ENCODE results near the gene UBE2H.

- TF ChIP-seq EP300 (IDR thresholded peaks at IDR 0.05; ENCODE audit: low read depth) (no peak), CTCF (IDR thresholded peaks at IDR 0.05) (no peak)
Measured at GRCh38 chr7:129909669-129910068, 43.1 kb downstream of the UBE2H start.
